HG03135 (cell line): ENCODE measurements around the gene DHRS2.
"Not testable (repeated sequence)": the region's sequence is repeated elsewhere in the genome, so short reads cannot be mapped to it uniquely, and the experiment has no call there.

Experiments used
- ATAC-seq: cut with Tn5 transposase; IDR thresholded peaks from one replicate; pipeline ENCODE4 v1.9.1; 2021; ENCODE audit warnings: mild to moderate bottlenecking, moderate library complexity; ENCODE audit not compliant: unreplicated experiment

The DHRS2 gene, protein sequence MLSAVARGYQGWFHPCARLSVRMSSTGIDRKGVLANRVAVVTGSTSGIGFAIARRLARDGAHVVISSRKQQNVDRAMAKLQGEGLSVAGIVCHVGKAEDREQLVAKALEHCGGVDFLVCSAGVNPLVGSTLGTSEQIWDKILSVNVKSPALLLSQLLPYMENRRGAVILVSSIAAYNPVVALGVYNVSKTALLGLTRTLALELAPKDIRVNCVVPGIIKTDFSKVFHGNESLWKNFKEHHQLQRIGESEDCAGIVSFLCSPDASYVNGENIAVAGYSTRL

DNA sequence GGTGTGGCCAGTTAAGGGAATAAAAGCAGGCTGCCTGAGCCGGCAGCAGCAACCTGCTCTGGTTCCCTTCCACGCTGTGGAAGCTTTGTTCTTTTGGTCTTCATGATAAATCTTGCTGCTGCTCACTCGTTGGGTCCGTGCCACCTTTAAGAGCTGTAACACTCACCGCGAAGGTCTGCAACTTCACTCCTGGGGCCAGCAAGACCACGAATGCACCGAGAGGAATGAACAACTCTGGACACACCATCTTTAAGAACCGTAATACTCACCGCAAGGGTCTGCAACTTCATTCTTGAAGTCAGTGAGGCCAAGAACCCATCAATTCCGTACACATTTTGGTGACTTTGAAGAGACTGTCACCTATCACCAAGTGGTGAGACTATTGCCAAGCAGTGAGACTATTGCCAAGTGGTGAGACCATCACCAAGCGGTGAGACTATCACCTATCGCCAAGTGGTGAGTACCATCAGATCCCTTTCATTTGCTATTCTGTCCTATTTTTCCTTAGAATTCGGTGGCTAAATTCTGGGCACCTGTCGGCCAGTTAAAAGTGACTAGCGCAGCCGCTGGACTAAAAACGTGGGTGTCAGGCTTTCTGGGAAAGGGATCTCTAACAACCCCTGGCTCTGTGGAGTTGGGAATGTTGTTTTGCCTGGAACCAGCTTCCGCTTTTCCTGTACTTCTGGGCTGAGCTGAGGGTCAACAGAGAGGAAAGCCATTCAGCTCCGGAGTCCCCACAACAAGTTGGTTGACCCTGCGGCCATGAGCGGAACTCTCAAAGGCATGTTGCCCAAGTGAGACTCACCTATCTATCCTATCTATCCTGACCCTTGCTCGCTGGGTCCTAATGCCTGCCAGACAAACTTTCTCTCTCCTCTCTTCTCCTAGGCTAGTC lies at the start of gene DHRS2:
DHRS2 (plus strand) TSS at position 48 of the 895 bp plus-strand sequence. CDS start 2,501 bp downstream, outside the sequence.
- no peak for ATAC-seq

- ATAC-seq, result peak; percentile 99
Observed at GRCh38 chr14:23588884-23589598, 47.1 kb upstream of the DHRS2 start.

GRCh38 chr14:23589606-23590005 lies 46.6 kb upstream of the DHRS2 start:
- ATAC-seq, result no peak

DNA sequence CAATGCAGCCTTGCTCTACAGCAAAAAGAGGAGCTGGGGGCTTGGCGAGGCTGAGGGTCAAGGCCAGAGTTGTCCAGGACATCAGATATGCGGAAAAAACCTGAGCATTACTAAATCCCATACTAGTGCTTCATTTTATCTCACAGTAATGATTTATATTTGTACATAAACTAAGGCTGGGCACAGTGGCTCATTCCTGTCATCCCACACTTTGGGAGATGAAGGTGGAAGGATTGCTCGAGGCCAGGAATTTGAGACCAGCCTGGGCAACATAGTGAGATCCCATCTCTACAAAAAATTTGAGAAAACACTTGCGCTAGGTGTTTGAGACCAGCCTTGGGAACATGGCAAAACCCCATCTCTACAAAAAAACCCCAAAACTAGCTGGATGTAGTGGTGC lies 46.0 kb upstream of the DHRS2 start:
- ATAC-seq, result no peak

- not testable (repeated sequence) for ATAC-seq
Observed at GRCh38 chr14:23594191-23594590, 42.0 kb upstream of the DHRS2 start.

- no peak for ATAC-seq
Observed at GRCh38 chr14:23600322-23600707, 35.8 kb upstream of the DHRS2 start.

DNA sequence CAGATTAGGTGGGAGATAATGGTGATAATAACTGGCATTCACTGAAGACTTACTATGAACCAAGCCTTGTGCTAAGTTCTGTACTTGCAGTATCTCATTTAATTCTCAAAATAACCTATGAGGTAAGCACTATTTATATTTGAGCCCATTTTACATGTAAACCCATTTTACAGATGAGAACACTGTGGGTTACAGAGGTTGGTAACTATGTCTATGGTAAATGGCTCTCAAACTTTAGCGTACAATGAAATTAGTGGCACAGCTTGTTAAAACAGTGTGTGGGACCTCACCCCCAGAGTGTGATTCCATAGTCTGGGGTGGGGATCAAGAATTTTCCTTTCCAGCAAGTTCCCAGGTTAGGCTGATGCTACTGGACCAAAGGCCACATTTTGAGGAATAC lies 35.4 kb upstream of the DHRS2 start:
- no peak for ATAC-seq

DNA sequence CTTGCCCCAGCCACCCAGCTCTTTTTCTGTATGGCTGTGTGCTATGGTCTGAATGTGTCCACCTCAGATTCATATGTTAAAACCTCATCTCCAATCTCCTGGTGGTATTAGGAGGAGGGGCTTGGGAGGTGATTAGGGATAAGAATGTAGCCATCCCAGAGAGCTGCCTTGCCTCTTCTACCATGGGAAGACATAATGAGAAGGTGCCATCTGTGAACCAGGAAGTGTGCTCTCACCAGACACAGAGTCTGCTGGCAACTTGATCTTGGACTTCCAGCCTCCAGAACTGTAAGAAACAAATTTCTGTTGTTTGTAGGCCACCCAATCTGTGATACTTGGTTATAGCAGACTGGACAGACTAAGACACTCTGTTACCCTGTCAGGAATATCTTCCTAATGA lies 34.7 kb upstream of the DHRS2 start:
- ATAC-seq, result no peak

- ATAC-seq, result no peak
Observed at GRCh38 chr14:23601845-23602180, 34.4 kb upstream of the DHRS2 start.

GRCh38 chr14:23602181-23603095 lies 33.7 kb upstream of the DHRS2 start:
- ATAC-seq, result no peak

DNA sequence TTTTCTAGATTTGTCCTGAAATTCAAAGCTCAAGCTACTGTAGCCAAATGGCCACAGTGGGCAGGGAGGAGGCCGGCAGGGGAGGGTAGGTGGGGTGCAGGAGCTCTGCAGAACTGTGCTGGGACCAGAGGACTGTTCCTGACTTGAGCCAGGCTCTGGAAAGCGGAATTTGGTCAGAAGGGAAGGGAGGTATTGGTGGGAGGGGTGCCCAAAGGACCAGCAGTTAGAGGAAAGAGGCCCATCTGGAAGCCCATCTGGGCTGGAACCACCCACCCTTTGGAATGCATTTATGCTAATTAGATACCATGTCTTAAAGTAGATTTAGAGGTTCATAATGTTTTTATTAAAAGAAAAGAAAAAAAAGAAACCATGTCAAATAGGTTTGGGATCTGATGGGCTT lies 33.1 kb upstream of the DHRS2 start:
- no peak for ATAC-seq

GRCh38 chr14:23604148-23604547 lies 32.0 kb upstream of the DHRS2 start:
- ATAC-seq, result no peak

DNA sequence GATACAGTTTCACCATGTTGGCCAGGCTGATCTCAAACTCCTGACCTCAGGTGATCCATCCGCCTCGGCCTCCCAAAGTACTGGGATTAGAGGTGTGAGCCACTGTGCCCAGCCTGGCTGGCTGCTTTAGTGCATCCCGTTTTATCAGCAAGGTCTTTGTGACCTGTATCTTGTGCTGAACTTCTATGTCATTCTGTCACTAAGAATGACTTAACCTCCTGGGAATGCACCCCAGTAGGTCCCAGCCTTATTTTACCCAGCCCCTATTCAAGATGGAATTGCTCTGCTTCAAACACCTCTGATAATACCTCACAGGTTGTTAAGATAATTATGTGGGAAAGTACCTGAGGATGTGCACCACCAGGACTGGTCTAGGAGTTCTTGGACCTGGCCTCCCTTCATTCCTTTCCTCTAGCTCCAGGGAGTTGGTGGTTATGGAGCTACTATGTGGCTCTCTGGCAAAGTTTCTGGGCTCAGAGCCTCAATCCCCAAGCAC lies 31.4 kb upstream of the DHRS2 start:
- no peak for ATAC-seq

- ATAC-seq, result peak; percentile 81
Observed at GRCh38 chr14:23605931-23606585, 30.1 kb upstream of the DHRS2 start.

GRCh38 chr14:23608454-23608853 lies 27.7 kb upstream of the DHRS2 start:
- no peak for ATAC-seq

DNA sequence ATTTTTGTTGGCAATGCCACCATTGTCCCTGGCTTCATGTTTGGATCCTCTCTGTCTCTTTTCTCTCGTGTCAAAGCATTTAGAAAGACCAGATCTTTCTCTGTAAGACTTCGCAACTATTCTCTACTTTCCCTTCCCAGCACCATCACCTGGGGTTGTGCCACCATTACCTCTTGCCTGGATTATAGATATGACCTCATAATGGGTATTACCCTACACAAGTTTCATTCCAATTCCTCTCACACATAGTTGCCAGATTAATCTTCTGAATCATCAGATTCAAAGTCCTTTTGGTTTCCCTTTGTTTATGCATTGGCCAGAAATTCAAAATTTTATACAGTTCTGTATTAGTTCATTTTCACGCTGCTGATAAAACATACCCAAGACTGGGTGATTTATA lies 27.2 kb upstream of the DHRS2 start:
- ATAC-seq, result no peak

GRCh38 chr14:23609411-23610089 lies 26.6 kb upstream of the DHRS2 start:
- not testable (repeated sequence) for ATAC-seq

- ATAC-seq, result no peak
Observed at GRCh38 chr14:23610090-23610814, 25.9 kb upstream of the DHRS2 start.
